HG03469 (cell line): ENCODE measurements around the gene RPP25L.

Experiments
- ATAC-seq: cut with Tn5 transposase; IDR thresholded peaks from one replicate; pipeline ENCODE4 v1.9.1; 2021; ENCODE audit warnings: mild to moderate bottlenecking, moderate library complexity, moderate number of reproducible peaks; ENCODE audit not compliant: unreplicated experiment

The RPP25L gene

GRCh38 chr9:34571481-34571810, 40.5 kb downstream of the RPP25L start:
- ATAC-seq = no peak

GRCh38 chr9:34570809-34571480, 41.0 kb downstream of the RPP25L start:
- no peak for ATAC-seq

- no peak for ATAC-seq
Measured at GRCh38 chr9:34570376-34570775, 41.5 kb downstream of the RPP25L start.

- no peak for ATAC-seq
Measured at GRCh38 chr9:34568774-34569173, 43.1 kb downstream of the RPP25L start.

- ATAC-seq = no peak
Measured at GRCh38 chr9:34568133-34568532, 43.8 kb downstream of the RPP25L start.

- no peak for ATAC-seq
Measured at GRCh38 chr9:34566972-34567371, 44.9 kb downstream of the RPP25L start.

GRCh38 chr9:34566322-34566721, 45.6 kb downstream of the RPP25L start:
- no peak for ATAC-seq

- no peak for ATAC-seq
Measured at GRCh38 chr9:34565856-34566255, 46.0 kb downstream of the RPP25L start.

GRCh38 chr9:34564617-34565016, 47.3 kb downstream of the RPP25L start:
- ATAC-seq = no peak

GRCh38 chr9:34563262-34563661, 48.6 kb downstream of the RPP25L start:
- ATAC-seq = no peak

GRCh38 chr9:34562135-34562745, 49.7 kb downstream of the RPP25L start:
- no peak for ATAC-seq

- ATAC-seq = no peak
Measured at GRCh38 chr9:34560599-34561214, 51.2 kb downstream of the RPP25L start.
